ENCODE data around the gene RASGRF1. TPM values are rescaled to one million over a fixed set of nuclear protein-coding genes. Genes with fewer than 3 reads are reported as not detected.

The RASGRF1 gene
- total and polyA plus RNA-seq, 9 of the 15 experiments (the other 6 are each of a cell fraction or from before 2014, with no cell fraction given) = 0.03 to 0.58 (median 0.06) TPM; not detected in 1

GRCh38 chr15:79067969-79068368 is 22.6 kb downstream of the RASGRF1 start:
- intact Hi-C loops (cut with micrococcal nuclease) = no loop called here

More at GRCh38 chr15:79067969-79068368, 22.6 kb downstream of the RASGRF1 start:
- Histone ChIP-seq H4K20me1 (replicated peaks; ENCODE audit: control insufficient read depth, insufficient read depth, low read length) (peaks cover 3% of the 10 kb centered on the region; the same call in 1 of the 2 replicates), H3K9me3 (replicated peaks; ENCODE audit: control insufficient read depth, insufficient read depth, low read depth, low read length) (no peaks in the 10 kb centered on the region), H2AFZ (ENCODE audit: low read depth, low read length) (no peak overlapping the region), H3K4me2 (ENCODE audit: insufficient read depth, low read length) (no peak overlapping the region), H3K9me1 (ENCODE audit: control insufficient read depth, insufficient read depth, low read length) (no peaks in the 10 kb centered on the region), H3K36me3 (ENCODE audit: control insufficient read depth, insufficient read depth, low read length) (no peaks in the 10 kb centered on the region), H3K27ac (ENCODE audit: extremely low read depth, low read depth, low read length) (no peak overlapping the region), H3K9ac (ENCODE audit: insufficient read depth in 1 of 2, low read depth in 2 of 2, low read length in 2 of 2) (no peak overlapping the region), H3K4me3 (no peak overlapping the region), H3K27me3 (ENCODE audit: control insufficient read depth in 2 of 2, insufficient read depth in 2 of 2, low read length in 2 of 2) (peaks cover 2 to 12% of the 10 kb centered on the region in 2 experiments; a peak in 2 of 5 replicates), H3K79me2 (ENCODE audit: control insufficient read depth, insufficient read depth, low read length) (no peaks in the 10 kb centered on the region), H3K4me1 (replicated peaks in 1 of 2; ENCODE audit: control insufficient read depth in 2 of 2, insufficient read depth in 2 of 2, low read length in 2 of 2) (no peaks in the 10 kb centered on the region)
- FAIRE-seq (no peak), ATAC-seq (no peak), DNase-seq (ENCODE audit: extremely low read depth in 1 of 4, low spot score in 3 of 4) (no peak)
- CTCF ChIA-PET (ENCODE audit: low intra/inter-chr PET ratio) = no interaction called here
- BruUV-seq (replicated peaks) = no TSS peak
- TF ChIP-seq ELK3 (CRISPR knock-in tag; IDR thresholded peaks at IDR 0.05) = no peak
- no peak for TF ChIP-seq XRCC4 (IDR thresholded peaks at IDR 0.05; ENCODE audit: extremely low read depth, insufficient read depth, insufficient read length)
- TF ChIP-seq SUPT5H (IDR thresholded peaks at IDR 0.05) = no peak
- TF ChIP-seq HES1 (IDR thresholded peaks at IDR 0.05; ENCODE audit: low read depth) = no peak
- TF ChIP-seq THRA (IDR thresholded peaks at IDR 0.05) = no peak
- TF ChIP-seq MEF2A (IDR thresholded peaks at IDR 0.05; ENCODE audit: control insufficient read depth, low read depth, low read length) = no peak
- no peak for TF ChIP-seq CHCHD3 (CRISPR knock-in tag; IDR thresholded peaks at IDR 0.05)
- TF ChIP-seq FIP1L1 (IDR thresholded peaks at IDR 0.05; ENCODE audit: low read depth, low read length, poor library complexity, severe bottlenecking) = no peak
- TF ChIP-seq SIRT6 (IDR thresholded peaks at IDR 0.05; ENCODE audit: low read depth, low read length) = no peak
- no peak for TF ChIP-seq ZNF79 (CRISPR knock-in tag; IDR thresholded peaks at IDR 0.05; ENCODE audit: low read depth)
- TF ChIP-seq SLC30A9 (CRISPR knock-in tag; IDR thresholded peaks at IDR 0.05) = no peak
- TF ChIP-seq SREBF1 (IDR thresholded peaks at IDR 0.05; ENCODE audit: borderline replicate concordance, low read depth, low read length) = no peak
- no peak for TF ChIP-seq MIER1 (IDR thresholded peaks at IDR 0.05; ENCODE audit: low read depth)
- no peak for TF ChIP-seq EZH2 (IDR thresholded peaks at IDR 0.05; ENCODE audit: borderline replicate concordance, low read depth, low read length)
- no peak for TF ChIP-seq TAF7 (tag; IDR thresholded peaks at IDR 0.05)
- TF ChIP-seq MYBL2 (IDR thresholded peaks at IDR 0.05; ENCODE audit: low read depth) = no peak
- TF ChIP-seq MYBL2 (CRISPR knock-in tag; IDR thresholded peaks at IDR 0.05; ENCODE audit: borderline replicate concordance) = no peak
- TF ChIP-seq E2F5 (CRISPR knock-in tag; IDR thresholded peaks at IDR 0.05) = no peak
- in situ Hi-C loops (cut with MboI) = no loop called here
- POLR2A ChIA-PET = interaction anchor here (1.1 kb wide), 1 partner anchor 10 kb away, joined by 5 read pairs; no protein-coding TSS in a partner anchor
- WGBS (ENCODE audit: insufficient coverage, low coverage, missing lambda C conversion rate) = 0% methylated on average over 3 of the region's 3 CpGs
